ENCODE data around the gene ARHGAP40.
"Not testable (repeated sequence)": the region's sequence is repeated elsewhere in the genome, so short reads cannot be mapped to it uniquely, and the experiment has no call there.

Gene ARHGAP40

DNA sequence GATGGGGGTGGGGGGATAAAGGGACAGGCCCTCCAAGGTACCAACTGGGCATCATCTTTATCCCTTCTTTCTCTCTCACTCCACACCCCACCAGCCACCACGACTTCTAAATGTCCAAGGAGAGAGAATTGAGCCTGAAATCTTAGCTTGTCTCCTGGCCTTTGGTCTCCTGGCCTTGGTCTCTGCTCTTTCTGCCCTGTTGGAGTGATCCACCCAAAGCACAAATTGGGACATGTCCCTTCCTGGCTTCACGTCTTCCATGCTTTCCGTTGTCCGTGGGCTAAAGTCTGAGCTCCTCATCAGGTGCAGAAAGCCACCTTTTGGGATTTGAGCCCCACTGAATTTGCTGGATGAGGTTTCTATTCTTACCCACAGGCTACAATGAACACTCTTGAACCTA is 12.3 kb upstream of the ARHGAP40 start:
- DNase-seq: no peak

DNA sequence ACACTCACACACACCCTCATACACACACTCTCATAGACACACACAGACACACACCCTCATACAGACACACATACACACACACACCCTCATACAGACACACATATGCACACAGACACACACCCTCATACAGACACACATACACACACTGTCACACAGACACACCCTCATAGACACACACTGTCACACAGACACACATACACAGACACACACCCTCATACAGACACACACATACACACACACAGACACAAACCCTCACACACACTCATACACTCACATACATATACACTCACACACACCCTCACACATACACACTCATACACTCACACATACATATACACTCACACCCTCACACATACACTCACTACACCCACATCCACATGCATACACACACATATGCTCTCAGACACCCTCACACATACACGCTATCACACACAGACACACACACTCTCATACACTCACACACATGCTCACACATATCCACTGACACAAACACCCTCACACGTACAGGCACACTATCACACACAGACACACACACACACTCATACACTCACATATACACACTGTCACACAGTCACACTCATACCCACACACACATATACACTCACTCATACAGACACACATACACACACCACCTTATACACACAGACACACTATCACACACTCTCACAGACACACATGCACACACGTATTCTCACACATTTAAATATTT is 11.5 kb upstream of the ARHGAP40 start:
- no peak for DNase-seq

DNA sequence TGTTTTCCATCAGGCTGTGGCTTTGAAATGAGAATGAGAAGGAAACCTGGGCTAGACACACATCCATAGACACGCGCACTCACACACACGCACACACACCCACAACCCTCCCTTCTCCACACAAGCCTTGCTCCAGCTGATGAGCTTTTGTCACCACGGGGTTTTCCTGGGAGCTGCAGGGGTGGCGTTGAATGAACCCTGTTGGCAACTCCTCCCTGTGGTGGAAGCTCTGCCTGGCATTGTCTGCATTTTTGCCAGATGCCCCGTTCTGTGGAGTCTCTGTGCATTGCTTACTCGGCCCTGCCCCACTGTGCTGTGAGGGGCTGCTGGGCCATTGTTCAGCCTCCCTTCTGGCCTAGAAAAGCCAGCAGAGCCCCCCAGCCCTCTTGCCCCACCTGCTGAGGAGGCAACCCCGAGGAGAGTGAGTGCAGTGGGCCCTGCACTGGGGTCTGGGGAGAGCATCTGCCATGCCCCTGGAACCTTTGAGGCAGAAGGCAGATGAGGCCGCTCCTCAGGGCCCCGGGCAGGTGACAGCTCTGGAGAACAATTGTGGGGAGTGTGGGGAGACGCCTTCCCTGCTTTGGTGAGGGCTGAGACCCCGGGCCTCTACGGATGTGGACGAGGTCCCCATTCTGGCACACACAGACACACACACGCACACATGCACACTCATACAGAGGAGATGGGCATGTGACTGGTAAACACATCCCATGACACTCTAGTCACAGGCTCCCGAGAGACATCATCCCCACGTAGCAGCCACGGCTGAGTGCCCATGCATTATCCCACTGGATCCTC is 10.7 kb upstream of the ARHGAP40 start:
- DNase-seq: no peak

DNA sequence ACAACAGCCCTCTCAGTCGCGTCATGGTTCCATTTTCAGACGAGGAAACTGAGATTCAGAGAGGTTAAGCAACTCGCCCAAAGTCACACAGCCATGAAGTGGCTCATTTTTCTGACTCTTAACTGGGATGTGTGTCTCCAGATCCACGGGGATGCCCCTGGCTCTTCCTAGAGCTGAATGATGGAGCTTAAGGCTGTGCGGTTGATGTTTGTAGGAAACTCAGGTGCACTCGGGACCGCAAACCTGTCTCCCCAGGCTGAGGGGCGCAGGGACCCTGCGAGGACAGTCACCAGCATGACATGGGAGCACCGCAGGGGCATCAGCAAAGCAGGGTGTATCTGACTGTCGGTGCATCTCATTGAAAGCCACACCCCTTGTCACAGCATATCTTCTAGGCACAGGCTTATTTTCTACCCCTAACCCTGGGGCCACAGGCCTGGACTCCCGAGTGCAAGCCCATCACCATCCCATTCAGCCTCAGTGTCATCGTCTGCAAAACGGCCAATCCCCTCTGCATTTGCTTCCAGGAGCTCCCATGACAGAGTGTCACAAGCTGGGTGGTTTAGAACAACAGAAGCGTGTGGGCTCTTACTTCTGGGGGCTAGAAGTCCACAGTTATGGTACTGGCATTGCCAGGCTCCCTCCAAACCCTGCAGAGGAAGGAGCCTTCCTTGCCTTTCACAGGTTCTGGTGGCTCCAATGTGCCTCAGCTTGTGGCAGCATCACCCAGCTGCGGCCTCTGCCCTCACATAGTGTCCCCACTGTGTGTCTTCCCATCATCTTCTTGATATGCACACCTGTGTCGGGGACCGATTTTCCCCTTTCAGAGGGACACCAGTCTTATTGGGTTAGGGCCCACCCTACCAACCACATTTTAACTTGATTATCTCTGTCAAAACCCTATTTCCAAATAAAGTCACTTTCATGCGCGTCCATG is 9.9 kb upstream of the ARHGAP40 start:
- no peak for DNase-seq

DNA sequence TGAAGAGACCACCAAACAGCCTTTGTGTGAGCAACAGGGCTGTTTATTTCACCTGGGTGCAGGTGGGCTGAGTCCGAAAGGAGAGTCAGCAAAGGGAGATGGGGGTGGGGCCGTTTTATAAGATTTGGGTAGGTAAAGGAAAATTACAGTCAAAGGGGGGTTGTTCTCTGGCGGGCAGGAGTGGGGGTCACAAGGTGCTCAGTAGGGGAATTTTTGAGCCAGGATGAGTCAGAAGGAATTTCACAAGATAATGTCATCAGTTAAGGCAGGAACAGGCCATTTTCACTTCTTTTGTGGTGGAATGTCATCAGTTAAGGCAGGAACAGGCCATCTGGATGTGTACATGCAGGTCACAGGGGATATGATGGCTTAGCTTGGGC is 9.2 kb upstream of the ARHGAP40 start:
- not testable (repeated sequence) for DNase-seq

DNA sequence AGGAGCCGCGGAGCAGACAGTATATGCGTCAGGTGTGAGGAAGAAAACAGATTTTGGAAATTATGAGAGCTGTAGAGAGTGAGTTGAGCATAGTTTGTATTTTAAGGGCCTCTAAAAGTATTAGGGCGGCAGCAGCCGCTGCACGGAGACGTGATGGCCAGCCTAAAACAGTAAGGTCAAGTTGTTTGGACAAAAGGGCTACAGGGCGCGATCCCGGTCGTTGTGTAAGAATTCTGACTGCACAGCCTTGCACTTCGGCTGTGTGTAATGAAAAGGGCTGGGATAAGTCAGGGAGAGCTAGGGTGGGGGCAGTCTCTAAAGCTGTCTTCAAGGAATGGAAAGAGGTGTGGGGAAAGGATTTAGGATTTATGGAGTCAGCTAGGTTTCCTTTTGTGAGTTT is 7.3 kb upstream of the ARHGAP40 start:
- DNase-seq: not testable (repeated sequence)

DNA sequence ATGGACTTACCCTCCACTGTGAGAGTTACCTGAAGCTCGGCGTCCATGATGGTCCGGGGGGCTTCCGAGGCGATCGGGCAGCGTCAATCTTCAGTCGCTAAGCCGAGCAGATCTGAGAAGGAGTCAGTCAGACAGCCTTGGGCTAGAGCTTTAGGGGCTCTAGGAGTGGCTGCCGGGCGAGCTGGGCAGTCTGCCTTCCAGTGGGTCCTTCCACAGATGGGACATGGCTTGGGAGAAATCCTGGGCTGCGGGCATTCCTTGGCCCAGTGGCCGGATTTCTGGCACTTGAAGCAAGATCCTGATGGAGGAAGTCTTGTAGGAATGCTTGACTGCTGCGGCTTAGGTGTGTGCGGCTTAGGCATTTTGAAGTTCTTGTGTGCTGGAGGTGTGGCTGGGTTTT is 5.7 kb upstream of the ARHGAP40 start:
- DNase-seq: not testable (repeated sequence)

DNA sequence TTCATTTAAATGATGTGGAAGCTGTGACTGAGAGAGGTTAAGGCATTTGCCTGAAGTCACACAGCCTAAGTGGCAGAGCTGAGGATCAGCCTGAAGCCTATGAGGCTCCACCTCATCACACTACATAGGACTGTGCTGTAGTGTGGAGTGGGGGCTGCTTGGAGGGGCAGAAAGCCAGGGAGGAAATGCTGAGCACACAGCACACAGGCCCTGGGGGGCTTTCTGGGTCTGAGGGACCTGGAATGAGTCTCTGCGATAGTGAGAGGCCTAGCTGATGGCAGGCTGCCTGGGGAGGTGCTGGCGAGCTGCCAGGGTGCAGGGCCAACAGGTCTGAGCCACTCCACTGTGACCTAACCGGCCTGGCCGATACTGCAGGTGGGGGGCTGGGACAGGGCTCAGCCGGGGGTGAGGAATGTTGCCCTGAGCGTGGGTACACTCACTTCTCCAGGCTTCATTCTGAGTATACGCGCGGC is 2.2 kb upstream of the ARHGAP40 start:
- DNase-seq: no peak

DNA sequence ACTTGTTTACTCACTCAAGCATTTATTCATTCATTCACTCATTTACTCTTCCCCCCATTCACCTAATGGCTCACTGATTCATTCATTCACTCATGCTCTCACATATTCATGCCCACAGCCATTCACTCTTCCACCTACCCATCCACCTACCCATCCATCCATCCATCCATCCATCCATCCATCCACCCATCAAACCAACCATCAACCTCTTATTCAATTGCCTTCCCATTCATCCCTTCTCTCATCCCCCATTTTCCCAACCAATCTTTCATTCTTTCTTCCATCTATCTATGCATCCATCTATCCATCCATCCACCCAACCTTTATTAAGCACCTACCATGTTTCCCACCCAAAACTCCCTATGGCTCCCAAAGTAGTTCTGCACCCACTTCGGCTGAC is 1.6 kb upstream of the ARHGAP40 start:
- no peak for DNase-seq

DNA sequence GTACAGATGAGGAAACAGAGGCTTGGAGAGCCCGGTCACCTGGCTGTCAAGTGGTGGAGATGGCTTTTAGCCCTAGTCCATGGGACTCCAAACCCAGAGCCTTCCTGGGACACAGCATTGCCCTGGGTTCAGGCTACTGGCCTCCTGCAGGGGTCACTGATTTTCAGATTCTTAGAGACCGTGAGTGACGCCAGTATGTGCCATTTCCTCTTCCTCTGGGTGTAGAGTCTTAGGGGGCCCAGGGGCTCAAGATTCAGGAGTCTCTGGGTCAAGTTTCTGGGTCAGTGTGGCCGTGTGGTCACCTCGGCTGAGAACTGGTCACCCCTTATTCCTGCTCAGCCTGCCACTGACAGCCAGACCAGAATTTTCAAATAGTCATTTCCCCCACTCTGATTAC is 574 bp downstream of the ARHGAP40 start:
- DNase-seq: no peak

DNA sequence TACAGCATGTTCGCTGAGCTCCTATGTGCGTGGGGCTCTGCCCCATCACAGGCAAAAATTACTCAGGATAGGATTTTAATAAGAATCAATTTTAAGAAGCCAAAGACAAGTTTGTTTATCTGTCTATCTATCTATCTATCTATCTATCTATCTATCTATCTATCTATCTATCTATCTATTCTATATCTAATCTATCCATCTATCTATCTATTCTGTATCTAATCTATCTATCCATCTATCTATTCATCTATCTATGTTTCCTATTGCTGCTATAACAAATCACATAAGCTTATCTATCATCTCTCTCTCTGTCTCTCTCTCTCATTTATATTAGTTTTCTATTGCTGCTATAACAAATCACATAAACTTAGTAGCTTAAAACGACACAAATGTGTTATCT is 1.7 kb downstream of the ARHGAP40 start:
- no peak for DNase-seq

DNA sequence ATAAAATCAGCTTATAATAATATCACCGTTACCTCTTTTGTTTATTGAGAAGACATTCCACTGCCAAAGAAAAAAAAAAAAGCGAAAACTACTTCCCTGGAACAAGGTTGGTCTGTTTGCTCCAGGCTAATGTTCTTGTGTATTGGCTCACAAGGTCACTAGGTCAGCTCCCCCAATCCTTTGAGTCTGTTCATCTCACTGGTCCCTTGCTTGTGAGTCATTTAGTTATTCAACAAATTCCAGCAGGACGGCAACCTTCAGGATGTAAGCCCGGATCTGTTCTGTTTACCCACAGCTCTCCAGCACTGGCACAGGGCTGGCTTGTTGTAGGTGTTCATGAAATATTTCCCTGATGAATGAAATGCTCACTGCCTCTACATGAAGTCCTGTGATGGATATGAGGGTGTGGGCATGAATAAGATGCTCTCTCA is 3.3 kb downstream of the ARHGAP40 start:
- no peak for DNase-seq

DNA sequence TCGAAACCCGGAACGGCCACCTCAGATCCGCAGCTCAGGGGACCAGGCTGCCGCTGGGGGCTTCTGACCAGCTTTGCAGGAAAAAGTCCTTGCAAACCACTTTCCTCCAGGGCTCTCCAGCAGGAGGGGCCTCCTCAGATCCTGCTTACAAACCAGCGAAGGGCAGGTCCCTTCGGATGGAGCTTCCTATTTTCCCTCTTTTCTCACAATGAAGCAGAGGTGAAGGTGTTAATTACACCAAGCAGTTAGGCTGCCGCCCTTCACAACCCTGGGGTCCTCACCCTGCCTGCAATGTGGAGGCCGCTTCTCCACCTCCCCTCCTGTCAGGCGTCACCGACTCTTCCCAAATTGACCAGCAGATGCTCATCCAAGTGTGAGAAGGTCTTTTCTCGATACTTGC is 5.7 kb downstream of the ARHGAP40 start:
- DNase-seq: no peak

DNA sequence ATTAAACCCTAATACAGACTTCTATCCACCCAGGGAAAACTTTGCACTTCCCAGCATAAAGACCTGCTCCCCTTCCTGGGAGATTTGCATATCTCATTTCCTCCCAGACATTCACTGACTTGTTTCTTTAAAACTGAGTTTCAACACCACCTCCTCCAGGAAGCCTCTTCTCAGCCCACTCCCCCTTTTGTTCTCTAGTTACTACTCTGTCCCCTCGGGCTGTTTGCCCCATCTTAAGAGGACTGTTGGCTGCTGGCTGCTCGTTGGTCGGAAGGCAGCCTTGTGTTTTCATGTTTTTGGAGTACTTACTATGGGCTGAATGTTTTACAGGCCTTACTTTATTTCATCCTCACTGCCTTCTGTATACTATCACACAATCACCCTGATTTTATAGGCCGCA is 6.6 kb downstream of the ARHGAP40 start:
- no peak for DNase-seq

DNA sequence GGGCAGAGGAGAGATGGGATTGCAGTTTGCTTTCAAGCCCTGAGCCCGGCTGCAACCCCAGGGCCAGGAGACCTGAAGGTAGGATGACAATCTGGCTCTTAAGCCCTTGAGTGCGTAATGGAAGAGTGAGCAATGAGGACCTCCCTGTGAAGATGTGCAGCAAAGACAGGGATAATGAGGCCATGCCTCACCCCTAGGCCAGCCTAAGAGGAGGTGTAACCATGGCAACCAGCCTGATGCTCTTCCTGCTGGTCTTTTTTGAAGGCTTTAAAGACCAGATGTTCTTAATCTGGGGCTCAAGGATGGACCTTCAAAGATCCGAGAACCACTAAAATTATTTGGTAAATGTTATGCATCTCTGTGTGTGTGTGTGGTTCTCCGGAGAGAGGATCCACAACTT is 8.2 kb downstream of the ARHGAP40 start:
- no peak for DNase-seq

DNA sequence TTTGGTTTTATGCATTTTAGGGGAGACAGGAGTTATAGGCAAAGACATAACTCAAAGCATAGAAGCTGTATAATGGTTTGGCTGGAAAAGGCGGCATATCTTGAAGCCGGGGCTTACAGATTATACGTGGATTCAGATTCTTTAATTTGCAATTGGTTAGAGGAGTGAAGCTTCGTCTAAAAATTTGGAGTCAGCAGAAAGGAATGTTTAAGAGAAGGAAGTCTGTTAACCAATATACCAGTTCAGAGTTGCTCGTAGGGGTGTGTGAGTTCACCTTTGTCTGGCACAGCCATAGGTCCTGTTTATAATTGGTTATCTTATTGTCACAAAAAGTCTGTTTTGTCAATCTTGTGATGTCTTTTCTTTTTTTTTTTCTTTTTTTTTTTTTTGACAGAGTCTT is 8.9 kb downstream of the ARHGAP40 start:
- no peak for DNase-seq

DNA sequence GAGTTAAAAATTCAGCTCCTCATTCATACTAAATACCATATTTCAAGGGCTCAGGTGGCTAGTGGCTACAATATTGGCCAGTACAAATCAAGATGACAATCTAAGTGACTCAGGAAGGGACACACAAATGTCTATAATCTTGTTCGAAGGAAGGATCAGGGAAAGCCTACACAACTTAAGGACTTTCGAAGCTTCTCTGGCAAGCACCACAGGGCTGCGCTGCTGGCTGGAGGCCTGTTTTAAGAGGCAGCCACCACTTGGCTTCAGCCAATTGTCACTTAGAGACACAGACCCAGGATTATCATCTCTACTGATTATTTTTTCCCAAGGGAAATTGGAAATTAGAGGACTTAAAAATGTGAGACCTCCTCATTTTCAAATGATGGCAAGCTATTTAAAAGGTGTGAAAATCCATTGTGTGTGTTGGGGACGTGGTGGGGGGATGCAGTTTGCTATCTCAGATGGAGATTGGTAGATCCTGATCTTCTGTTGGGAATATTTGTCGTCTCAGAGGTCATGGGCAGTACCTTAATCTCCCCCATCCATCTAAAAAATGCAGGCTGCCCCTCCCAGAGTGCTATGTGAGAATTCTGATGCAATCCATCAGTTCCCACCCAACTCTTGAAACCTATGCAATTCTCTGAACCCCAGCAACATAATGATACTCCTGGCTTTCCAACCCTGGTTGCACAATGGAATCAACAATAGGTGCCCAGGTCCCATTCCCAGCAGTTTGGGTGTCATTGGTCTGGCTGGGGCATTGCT is 11.3 kb downstream of the ARHGAP40 start:
- no peak for DNase-seq

DNA sequence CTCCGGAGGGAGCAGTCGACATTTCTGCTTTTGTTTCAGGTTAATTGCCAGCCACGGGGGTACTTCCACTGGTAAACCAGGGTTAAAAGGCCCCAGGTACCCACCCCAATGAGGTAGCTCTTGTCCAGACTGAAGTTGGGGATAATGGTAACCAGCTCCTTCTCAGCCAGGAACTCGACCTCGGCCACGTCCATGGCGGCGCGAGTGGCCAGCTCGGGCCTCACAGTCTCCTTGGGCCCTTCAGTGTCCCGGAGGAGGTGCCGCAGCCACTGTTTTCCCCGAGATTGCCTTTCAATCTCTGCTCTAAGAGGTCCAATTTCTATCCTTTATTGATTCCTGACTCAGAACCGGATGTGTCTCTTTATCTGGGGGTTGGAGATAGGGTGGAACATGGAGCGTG is 13.7 kb downstream of the ARHGAP40 start:
- DNase-seq: no peak

DNA sequence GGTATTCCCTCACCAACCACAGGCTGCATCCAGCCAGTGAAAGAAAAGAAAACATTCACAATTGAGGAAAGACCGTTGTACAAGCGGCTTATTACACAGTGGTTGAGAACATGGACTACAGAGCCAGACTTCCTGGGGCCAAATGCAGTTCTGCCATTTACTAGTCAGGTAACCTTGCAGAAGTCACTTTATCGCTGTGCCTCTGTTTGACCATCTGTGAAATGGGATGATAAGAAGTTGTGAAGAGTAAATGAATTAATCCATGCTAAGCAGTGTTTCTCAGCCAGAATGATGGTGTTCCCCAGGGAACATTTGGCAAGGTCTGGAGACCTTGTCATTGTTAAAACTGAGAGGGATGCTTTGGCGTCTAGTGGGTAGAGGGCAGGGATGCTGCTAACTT is 14.8 kb downstream of the ARHGAP40 start:
- no peak for DNase-seq

DNA sequence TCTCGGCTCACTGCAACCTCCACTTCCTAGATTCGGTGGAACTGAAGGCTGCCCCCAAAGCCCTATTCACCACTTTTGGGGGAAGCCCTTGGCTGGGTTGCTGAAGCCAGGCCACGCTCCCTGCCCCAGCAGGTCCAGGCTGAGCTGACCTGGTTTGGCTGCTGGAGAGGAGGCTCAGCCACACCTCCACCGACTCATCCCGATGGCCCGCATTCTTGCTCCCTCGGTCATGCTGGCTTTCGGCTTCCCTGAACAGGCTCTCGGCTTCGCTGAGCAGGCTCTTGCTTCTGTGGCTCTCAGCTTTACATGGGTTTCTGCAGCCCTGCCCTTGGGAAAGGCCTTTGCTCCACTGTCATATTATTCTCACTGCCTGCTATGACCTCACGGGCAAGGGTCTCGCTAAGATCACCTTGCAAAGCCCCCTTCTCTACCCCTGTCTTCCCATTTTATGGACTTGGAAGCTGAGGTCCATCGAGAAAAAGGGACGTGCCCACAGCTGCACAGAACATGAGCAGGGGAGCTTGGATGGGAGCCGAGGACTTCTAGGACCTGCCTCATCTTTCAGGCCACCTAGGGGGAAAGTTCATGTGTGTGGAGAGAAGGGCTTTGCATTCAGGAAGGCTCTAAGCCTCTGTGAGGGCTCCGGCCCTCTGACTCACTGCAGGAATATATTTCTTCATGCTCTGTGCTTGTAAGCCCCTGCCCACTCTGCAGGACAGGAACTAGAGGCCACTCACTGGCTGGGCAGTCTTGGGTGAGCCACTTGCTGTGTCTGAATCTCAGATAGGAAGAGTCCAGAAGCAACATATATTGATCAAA is 15.6 kb downstream of the ARHGAP40 start:
- DNase-seq: no peak

DNA sequence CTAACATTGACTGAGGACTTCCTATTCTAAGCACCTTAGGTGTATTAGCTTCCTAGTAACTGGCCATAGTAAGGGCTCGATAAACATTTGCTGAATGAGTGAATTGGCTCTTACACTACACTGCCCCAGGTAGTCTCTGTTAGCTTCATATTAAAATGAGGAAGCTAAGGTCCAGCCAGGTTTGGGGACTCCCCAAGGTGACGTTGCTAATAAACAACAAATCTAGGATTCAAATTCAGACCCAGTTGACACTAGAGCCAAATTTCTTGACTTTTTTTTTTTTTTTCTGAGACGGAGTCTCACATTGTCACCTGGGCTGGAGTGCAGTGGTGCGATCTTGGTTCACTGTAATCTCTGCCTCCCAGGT is 16.2 kb downstream of the ARHGAP40 start:
- no peak for DNase-seq

DNA sequence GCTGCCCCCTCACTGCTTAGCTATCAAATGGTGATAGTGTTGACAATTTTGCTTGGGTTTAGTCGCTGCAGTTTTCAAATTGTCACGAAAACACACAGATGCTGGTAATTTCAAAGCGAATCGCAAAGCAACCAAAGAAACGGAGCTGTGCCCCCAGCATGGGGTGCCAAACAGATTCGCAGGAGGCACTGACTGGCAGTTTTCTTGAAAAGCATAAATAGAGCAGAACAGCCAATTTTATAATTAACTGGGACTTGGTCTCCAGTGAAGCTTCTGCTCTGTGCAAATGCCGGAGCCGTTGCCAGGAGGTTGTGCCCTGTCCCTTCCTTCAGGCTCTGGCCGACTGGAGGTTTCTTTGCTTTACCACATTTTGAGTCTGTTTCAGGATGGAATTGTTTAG is 18.8 kb downstream of the ARHGAP40 start:
- no peak for DNase-seq

All from midbrain (tissue), 1 donor.